Breast epithelium (tissue), 3 donors: ENCODE results near the gene HNRNPA1.

Experiments used
- CTCF ChIP-seq, 3 donors: fragments of 450-650 bp; IDR thresholded peaks; one replicate each; pipeline ENCODE4 v1.5.1; 2016 to 2017; ENCODE audit warnings: antibody characterized with exemption in 3 of 3, mild to moderate bottlenecking in 3 of 3, moderate library complexity in 3 of 3
- POLR2A ChIP-seq: fragments of 450-650 bp; IDR thresholded peaks from one replicate; pipeline ENCODE4 v1.6.1; 2016; ENCODE audit warnings: antibody characterized with exemption, mild to moderate bottlenecking, moderate library complexity

GRCh38 chr12:54299515-54300224 lies 19.1 kb downstream of the HNRNPA1 start:
- no peak for TF ChIP-seq CTCF (IDR thresholded peaks at IDR 0.05)
- no peak for TF ChIP-seq POLR2A
